Measurements from ENCODE around the gene GRIP1.
A peak's percentile ranks its signal among the peaks of the same experiment; 100 is the strongest.

The GRIP1 gene

GRCh38 chr12:66467932-66468331 lies 210.9 kb downstream of the GRIP1 start:
- Histone ChIP-seq H3K9me2 (replicated peaks; ENCODE audit: insufficient read depth, low read length) (no peaks in the 10 kb centered on the region), H3K4me1 (ENCODE audit: low read length) (no peaks in the 10 kb centered on the region), H3K27me3 (replicated peaks; ENCODE audit: insufficient read depth, low read length) (no peaks in the 10 kb centered on the region), H3K36me3 (replicated peaks; ENCODE audit: insufficient read depth, low read length) (no peaks in the 10 kb centered on the region), H3K27ac (ENCODE audit: low read length) (no peak overlapping the region), H4K20me1 (ENCODE audit: insufficient read depth, low read length) (no peaks in the 10 kb centered on the region), H3K79me2 (ENCODE audit: low read length) (no peaks in the 10 kb centered on the region), H3K9ac (ENCODE audit: low read length) (no peak overlapping the region), H3K4me3 (ENCODE audit: low read length) (no peak overlapping the region), H2AFZ (ENCODE audit: low read length) (no peak overlapping the region), H3K9me3 (replicated peaks; ENCODE audit: insufficient read depth, low read length) (no peaks in the 10 kb centered on the region), H3K4me2 (ENCODE audit: low read depth, low read length) (no peak overlapping the region), H3F3A (ENCODE audit: insufficient read depth, low read length) (no peaks in the 10 kb centered on the region)
- TF ChIP-seq EZH2phosphoT487 (IDR thresholded peaks at IDR 0.05; ENCODE audit: low read length) (no peak), CTCF (IDR thresholded peaks at IDR 0.05; ENCODE audit: low read length) (no peak), EZH2 (optimal IDR thresholded peaks at IDR 0.05; ENCODE audit: low read depth, low read length) (no peak)
- peak; percentile 7 for DNase-seq

- no peak overlapping the region for H3K9ac ChIP-seq (ENCODE audit: low read length)
- H3K9me3 ChIP-seq (replicated peaks; ENCODE audit: insufficient read depth, low read length) = no peaks in the 10 kb centered on the region
- no peaks in the 10 kb centered on the region for H3K36me3 ChIP-seq (replicated peaks; ENCODE audit: insufficient read depth, low read length)
- H3F3A ChIP-seq (ENCODE audit: insufficient read depth, low read length) = no peaks in the 10 kb centered on the region
- H3K4me2 ChIP-seq (ENCODE audit: low read depth, low read length) = no peak overlapping the region
- no peaks in the 10 kb centered on the region for H3K4me1 ChIP-seq (ENCODE audit: low read length)
- TF ChIP-seq CTCF (IDR thresholded peaks at IDR 0.05; ENCODE audit: low read length) (no peak), EZH2phosphoT487 (IDR thresholded peaks at IDR 0.05; ENCODE audit: low read length) (no peak), EZH2 (optimal IDR thresholded peaks at IDR 0.05; ENCODE audit: low read depth, low read length) (no peak)
- no peaks in the 10 kb centered on the region for H4K20me1 ChIP-seq (ENCODE audit: insufficient read depth, low read length)
- no peaks in the 10 kb centered on the region for H3K27me3 ChIP-seq (replicated peaks; ENCODE audit: insufficient read depth, low read length)
- H3K79me2 ChIP-seq (ENCODE audit: low read length) = no peaks in the 10 kb centered on the region
- H2AFZ ChIP-seq (ENCODE audit: low read length) = no peak overlapping the region
- no peak for DNase-seq
- H3K27ac ChIP-seq (ENCODE audit: low read length) = no peak overlapping the region
- H3K9me2 ChIP-seq (replicated peaks; ENCODE audit: insufficient read depth, low read length) = no peaks in the 10 kb centered on the region
- H3K4me3 ChIP-seq (ENCODE audit: low read length) = no peak overlapping the region
These were observed 217.5 kb downstream of the GRIP1 start for GRCh38 chr12:66461331-66461730.

- Histone ChIP-seq H3F3A (ENCODE audit: insufficient read depth, low read length) (no peaks in the 10 kb centered on the region), H3K9me2 (replicated peaks; ENCODE audit: insufficient read depth, low read length) (no peaks in the 10 kb centered on the region), H3K27ac (ENCODE audit: low read length) (no peak overlapping the region), H3K9ac (ENCODE audit: low read length) (no peak overlapping the region), H3K4me1 (ENCODE audit: low read length) (no peaks in the 10 kb centered on the region), H2AFZ (ENCODE audit: low read length) (no peak overlapping the region), H3K9me3 (replicated peaks; ENCODE audit: insufficient read depth, low read length) (no peaks in the 10 kb centered on the region), H3K4me2 (ENCODE audit: low read depth, low read length) (no peak overlapping the region), H3K27me3 (replicated peaks; ENCODE audit: insufficient read depth, low read length) (no peaks in the 10 kb centered on the region), H3K4me3 (ENCODE audit: low read length) (no peak overlapping the region), H3K79me2 (ENCODE audit: low read length) (no peaks in the 10 kb centered on the region), H4K20me1 (ENCODE audit: insufficient read depth, low read length) (no peaks in the 10 kb centered on the region), H3K36me3 (replicated peaks; ENCODE audit: insufficient read depth, low read length) (no peaks in the 10 kb centered on the region)
- TF ChIP-seq EZH2 (optimal IDR thresholded peaks at IDR 0.05; ENCODE audit: low read depth, low read length) = no peak
- TF ChIP-seq CTCF (IDR thresholded peaks at IDR 0.05; ENCODE audit: low read length) = no peak
- TF ChIP-seq EZH2phosphoT487 (IDR thresholded peaks at IDR 0.05; ENCODE audit: low read length) = no peak
- DNase-seq = no peak
These were observed 218.9 kb downstream of the GRIP1 start for GRCh38 chr12:66459944-66460482.
